ENCODE results near the gene CCDC185.

Gene CCDC185

GRCh38 chr1:223393275-223394214, at the start of gene CCDC185:
CCDC185 (plus strand) TSS chr1:223393415; CDS start chr1:223393476, 61 bp downstream.
- DNase-seq (ENCODE audit: low spot score): no peak

- no peak for DNase-seq (ENCODE audit: low spot score)
Observed at GRCh38 chr1:223343692-223344091, 49.5 kb upstream of the CCDC185 start.

DNA sequence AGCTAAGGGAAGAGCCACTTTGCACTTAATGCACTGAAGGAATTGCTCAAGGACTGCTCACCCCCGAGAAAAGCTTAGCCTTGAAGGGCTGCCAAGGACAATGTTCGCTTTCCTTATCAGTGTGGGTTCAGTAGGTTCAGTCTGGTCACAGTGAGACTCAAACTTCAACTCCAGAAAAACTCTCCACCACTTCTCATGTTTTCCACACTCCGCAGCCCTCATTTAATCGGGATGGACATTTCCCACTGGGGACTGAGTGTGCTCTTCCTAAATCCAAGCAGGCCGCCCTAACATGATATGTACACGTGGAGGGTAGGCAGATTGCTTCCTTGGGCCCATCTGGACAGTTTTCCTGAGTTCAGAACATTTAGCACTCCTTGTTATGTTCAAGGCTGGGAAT, 48.7 kb upstream of the CCDC185 start:
- no peak for DNase-seq (ENCODE audit: low spot score)

DNA sequence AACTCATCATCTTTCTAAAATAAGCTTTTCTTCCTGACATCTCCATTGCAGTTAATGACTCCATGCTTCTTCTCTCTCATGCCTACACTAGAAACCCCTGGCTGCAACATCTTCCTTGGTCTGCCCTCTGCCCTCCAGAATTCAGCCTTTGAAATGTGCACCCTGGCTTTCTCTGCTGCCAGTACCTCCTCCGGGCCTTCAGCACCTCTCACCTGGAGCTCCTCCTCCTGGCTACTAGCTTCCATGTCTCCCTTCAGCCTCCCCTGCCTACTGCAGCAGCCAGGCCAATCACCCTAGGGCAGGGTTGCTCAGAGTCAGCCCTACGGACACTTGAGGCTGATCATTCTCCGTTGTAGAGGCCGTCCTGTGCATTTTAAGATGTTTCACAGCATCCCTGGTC, 47.5 kb upstream of the CCDC185 start:
- DNase-seq (ENCODE audit: low spot score): no peak

DNA sequence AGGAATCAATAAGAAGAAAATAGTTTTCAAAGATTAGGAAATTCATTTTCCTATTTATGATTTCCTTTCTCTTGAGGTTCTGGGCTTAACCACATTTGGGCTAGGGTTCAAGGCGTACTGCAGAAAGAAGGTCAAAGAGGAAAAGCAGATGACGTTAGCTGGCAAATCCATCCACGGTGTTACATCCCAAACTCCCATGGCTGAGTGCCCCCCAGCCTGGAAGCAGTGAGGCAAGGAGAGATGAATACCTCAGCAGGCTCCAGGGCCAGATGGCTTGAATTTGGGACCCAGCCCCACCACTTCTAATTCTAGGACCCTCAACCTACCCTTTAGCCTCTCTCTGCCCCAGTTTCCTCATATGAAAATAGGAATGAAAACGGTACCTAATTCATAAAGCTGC, 46.9 kb upstream of the CCDC185 start:
- DNase-seq (ENCODE audit: low spot score): no peak

DNA sequence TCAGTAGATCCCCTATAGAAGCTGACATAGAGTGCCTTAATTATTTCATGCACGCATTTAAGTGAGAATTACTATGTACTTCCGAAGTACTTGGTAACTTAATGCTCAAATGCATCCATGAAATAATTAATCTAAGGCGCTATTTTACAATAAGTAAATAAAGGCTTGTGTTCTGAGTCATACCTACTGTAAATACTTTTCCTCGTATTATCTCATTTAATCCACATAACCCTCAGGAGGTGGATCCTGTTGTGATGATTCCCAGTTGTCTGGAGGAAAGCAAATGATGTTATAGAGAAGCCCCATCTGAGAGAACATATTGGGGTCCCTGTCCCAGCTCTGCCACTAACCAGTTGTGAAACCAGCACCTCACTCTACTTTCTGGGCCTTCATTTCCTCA, 45.6 kb upstream of the CCDC185 start:
- no peak for DNase-seq (ENCODE audit: low spot score)

DNA sequence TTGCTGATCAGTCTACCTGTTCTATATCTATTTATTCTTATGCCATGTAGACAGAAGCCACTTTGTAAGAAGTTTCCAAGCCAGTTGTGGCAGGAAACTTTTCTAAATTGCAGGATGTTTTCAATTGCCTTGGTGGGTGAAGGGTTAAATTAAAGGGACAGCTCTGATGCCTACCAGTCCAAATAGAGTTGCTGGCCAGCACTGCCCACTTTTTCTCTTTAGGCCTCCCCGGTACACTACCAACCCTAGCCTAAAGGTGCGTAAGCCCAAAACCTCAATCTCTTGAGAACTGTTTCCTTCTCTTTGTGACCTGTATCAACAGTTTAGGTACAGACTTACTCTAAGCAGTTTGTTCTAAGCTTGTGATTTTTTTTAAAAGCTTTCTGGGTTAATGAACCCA, 44.8 kb upstream of the CCDC185 start:
- no peak for DNase-seq (ENCODE audit: low spot score)

DNA sequence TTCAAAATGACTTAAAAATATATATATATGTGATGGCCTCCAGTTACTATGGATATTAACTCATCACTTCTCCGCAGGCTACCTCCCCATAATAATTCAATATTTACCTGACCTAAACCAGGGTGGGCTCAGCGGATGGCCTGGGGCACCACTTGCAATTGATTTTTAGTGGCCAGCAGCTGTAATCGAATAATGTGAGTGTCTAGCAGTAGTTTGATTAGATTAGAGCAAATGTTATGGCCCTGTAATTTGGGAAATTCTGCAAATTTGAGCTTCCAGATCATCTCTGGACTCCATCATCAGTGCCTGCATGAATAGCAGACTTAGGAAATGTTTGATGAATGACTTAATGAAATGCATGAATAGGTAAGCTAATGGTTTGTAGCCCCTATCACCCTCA, 44.0 kb upstream of the CCDC185 start:
- DNase-seq (ENCODE audit: low spot score): no peak

DNA sequence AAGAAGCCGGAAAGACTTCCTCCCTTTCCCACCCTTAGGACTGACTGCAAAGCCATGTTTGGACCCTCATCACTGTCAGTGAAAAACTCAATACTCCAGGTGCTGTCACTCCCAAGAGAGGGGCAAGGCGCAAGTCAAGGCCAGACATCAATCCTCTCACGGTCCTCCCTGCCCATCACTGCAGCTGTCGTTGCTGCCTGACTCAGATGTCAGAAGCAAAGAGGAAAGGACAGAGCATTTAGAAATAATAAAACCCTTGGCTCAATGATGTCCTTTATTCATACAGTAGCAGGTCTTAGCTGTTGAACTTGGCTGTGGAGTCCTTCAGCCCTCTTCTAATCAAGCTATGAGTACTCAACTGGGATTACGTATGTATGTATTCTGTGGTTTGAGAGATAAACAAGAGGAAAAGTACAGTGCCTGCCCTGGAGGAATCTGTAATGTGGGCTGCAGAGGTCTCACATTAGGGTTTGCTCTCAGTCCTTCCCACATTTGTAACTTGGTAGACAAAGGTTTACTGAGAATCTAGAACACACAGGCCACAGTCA, 42.8 kb upstream of the CCDC185 start:
- DNase-seq (ENCODE audit: low spot score): no peak

GRCh38 chr1:223352944-223353343, 40.3 kb upstream of the CCDC185 start:
- no peak for DNase-seq (ENCODE audit: low spot score)

- no peak for DNase-seq (ENCODE audit: low spot score)
Observed at GRCh38 chr1:223353939-223354338, 39.3 kb upstream of the CCDC185 start.

GRCh38 chr1:223355699-223356098, 37.5 kb upstream of the CCDC185 start:
- no peak for DNase-seq (ENCODE audit: low spot score)

GRCh38 chr1:223358826-223359225, 34.4 kb upstream of the CCDC185 start:
- no peak for DNase-seq (ENCODE audit: low spot score)

DNA sequence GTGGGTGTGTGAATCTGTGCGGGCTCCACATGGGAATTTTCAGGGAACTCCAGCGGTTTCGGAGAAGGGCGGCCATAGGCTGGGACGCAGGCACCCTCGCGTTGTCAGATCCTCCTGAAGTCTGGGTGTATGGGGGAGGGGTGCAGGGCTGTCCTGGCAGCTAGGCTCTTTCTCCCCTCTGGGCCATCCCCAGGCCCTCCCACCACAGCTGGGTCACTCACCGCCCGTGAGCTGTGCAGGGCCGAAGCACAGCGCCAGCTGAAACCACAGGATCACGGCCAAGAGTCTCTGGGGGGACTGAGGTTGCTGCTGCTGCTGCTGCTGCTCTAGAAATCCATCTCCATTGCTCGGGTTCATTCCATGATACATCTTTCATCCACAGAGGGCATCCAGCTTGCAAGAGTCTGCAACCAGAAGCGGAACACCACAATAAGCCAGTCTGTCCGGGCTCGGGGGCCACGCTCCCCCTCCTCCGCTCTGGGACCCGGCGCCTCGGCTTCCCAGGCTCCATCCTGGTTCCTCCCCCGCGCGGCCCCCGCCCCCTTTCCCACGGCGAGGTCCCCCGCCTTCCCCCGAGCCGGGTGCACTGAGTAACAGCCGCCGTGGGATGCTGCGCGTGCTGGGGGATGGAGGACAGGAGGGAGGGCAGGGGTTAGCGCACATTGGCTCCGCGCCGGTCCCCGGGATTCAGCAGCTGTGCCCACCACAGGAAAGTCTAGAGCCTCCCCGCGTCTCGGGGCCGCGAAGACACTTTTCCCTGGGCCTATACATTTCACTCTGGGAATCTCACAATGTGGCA, 30.0 kb upstream of the CCDC185 start:
- DNase-seq (ENCODE audit: low spot score): peak; percentile 43

GRCh38 chr1:223363856-223364684, 29.1 kb upstream of the CCDC185 start, which contains the start of gene SUSD4:
SUSD4 (minus strand) TSS chr1:223364176; CDS start chr1:223363425, 751 bp downstream.
- DNase-seq (ENCODE audit: low spot score): peak; percentile 51

- no peak for DNase-seq (ENCODE audit: low spot score)
Observed at GRCh38 chr1:223364685-223365382, 28.4 kb upstream of the CCDC185 start.

DNA sequence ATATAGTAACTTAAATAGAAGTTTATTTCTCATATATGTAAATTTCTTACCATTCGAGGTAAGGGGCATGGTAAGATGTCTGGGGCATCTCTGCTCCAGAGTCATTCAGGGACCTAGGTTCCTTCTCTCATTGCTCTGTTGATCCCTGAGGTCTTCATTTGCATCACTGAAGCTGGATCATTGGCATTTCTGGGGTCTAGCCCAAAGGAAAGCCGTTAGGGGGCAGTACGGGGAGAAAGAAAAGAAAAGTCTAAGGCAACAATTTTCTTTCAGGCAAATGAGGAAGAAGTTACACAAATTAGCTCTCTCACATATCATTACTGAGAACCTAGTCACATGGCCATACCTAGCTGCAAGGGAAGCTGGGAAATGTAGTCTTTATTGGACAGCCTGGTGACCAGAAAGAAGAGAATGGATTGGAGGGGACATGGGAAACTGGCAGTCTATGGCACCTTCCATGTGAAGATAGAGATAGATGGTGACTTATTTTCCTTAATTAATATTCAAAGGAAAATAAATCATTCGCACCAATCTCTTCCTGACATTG, 19.1 kb upstream of the CCDC185 start:
- no peak for DNase-seq (ENCODE audit: low spot score)

GRCh38 chr1:223378754-223379153, 14.5 kb upstream of the CCDC185 start:
- no peak for DNase-seq (ENCODE audit: low spot score)

GRCh38 chr1:223386013-223386412, 7.2 kb upstream of the CCDC185 start:
- no peak for DNase-seq (ENCODE audit: low spot score)

GRCh38 chr1:223390618-223391017, 2.6 kb upstream of the CCDC185 start:
- DNase-seq (ENCODE audit: low spot score): no peak

- no peak for DNase-seq (ENCODE audit: low spot score)
Observed at GRCh38 chr1:223394242-223394641, 1.0 kb downstream of the CCDC185 start.

Data from HuH-7 (cell line).